Calu3 (cell line): ENCODE measurements around the gene AURKAIP1. TPM values are rescaled to one million over a fixed set of nuclear protein-coding genes. Genes with fewer than 3 reads are reported as not detected.

Source experiments
- BruUV-seq: library from RNA; stranded (reverse); fragments of 400-500 nt; replicated peaks from 2 replicates; lab custom pipeline; 2021; lab: Mats Ljungman, UMichigan
- CTCF ChIA-PET: fragments of 300-600 bp; sonication (Branson Sonifier 250); formaldehyde crosslinking; loops from one replicate; lab custom pipeline; 2022; ENCODE audit warnings: antibody characterized with exemption; lab: Charles Lee
- DNase-seq: peaks from one replicate; pipeline ENCODE4 v3.0.0; 2022
- H3K27ac Mint-ChIP-seq: one replicate; pipeline ENCODE4 v1.8.0; 2022; ENCODE audit warnings: mixed read lengths; ENCODE audit not compliant: unreplicated experiment
- H3K27me3 Mint-ChIP-seq: one replicate; pipeline ENCODE4 v1.8.0; 2022; ENCODE audit warnings: mixed read lengths; ENCODE audit not compliant: unreplicated experiment
- H3K36me3 Mint-ChIP-seq: one replicate; pipeline ENCODE4 v1.8.0; 2022; ENCODE audit warnings: mild to moderate bottlenecking, moderate library complexity, mixed read lengths; ENCODE audit not compliant: insufficient read depth, unreplicated experiment
- H3K4me1 Mint-ChIP-seq: one replicate; pipeline ENCODE4 v1.8.0; 2022; ENCODE audit warnings: mild to moderate bottlenecking, low read depth, mixed read lengths; ENCODE audit not compliant: unreplicated experiment
- H3K4me3 Mint-ChIP-seq: one replicate; pipeline ENCODE4 v1.8.0; 2022; ENCODE audit warnings: mild to moderate bottlenecking, low read depth, moderate library complexity, mixed read lengths; ENCODE audit not compliant: unreplicated experiment
- H3K9me3 Mint-ChIP-seq: one replicate; pipeline ENCODE4 v1.8.0; 2022; ENCODE audit warnings: low read depth, mixed read lengths; ENCODE audit not compliant: unreplicated experiment
- CTCF ChIP-seq: fragments of 200-600 bp; IDR thresholded peaks from one replicate; pipeline ENCODE4 v1.8.0; 2022; ENCODE audit warnings: antibody characterized with exemption; ENCODE audit not compliant: unreplicated experiment
- intact Hi-C: fragments of 100-400 bp; cut with micrococcal nuclease; formaldehyde crosslinking; loops from one replicate; pipeline ENCODE4 v1.10.0; 2022; ENCODE audit not compliant: unreplicated experiment
- total RNA-seq: library from RNA; stranded (reverse); gene quantifications from 2 replicates; pipeline ENCODE4 v1.2.3, GENCODE V29; 2022

AURKAIP1 gene
- total RNA-seq, 1 experiment from 2014 or later: 98.9 TPM

GRCh38 chr1:1360506-1361169 lies 14.4 kb downstream of the AURKAIP1 start:
- H3K27ac Mint-ChIP-seq: no peak overlapping the region
- H3K27me3 Mint-ChIP-seq: peaks cover 14% of the 10 kb centered on the region
- CTCF ChIA-PET: no interaction called here
- H3K9me3 Mint-ChIP-seq: peaks cover 4% of the 10 kb centered on the region
- BruUV-seq: no TSS peak
- intact Hi-C loops: no loop called here
- H3K4me3 Mint-ChIP-seq: no peak overlapping the region
- DNase-seq: no peak
- H3K36me3 Mint-ChIP-seq: peaks cover 6% of the 10 kb centered on the region
- peaks cover 10% of the 10 kb centered on the region for H3K4me1 Mint-ChIP-seq
- no peak for TF ChIP-seq CTCF

DNA sequence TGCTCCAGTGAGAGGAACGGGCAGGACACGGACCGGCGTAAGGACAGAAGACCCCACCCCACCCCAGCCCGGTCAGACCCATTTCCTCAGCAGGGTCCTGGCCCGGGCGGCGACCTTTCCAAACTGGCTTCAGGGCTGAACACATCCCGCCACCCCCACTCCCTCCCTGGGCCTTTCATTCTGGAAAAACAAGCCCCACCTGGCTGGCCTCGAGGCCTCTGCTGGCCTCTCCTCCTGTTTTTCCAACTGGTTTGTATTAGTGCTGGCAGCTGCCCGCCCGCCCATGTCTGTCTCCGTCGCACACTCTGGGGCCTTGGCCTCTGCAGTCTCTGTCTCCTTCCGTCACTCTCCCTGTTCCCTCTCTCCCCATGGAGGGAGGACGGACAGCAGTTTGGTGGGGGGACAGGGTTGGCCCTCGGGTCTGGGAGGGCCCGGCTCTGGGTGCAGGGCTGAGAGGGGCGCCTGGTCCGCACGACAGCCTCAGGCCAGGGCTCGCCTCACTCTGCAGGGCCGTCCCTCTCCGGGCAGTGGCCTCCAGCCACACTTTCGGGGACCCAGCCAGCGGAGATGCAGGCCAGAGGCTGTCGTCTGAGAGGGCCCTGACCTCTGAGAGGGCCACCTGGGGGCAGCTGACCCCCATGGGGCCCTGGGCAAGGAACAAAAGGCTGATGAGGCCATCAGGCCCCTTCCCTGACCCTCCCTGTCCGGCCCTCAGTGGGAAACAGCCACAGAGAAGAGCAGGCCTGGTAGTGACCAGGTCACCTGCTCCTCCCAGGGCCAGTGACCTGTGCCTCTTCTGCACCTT lies 15.1 kb downstream of the AURKAIP1 start:
- BruUV-seq: no TSS peak
- no peak overlapping the region for H3K27ac Mint-ChIP-seq
- intact Hi-C loops: no loop called here
- no peak overlapping the region for H3K4me3 Mint-ChIP-seq
- CTCF ChIA-PET: no interaction called here
- H3K36me3 Mint-ChIP-seq: peaks cover 6% of the 10 kb centered on the region
- peaks cover 4% of the 10 kb centered on the region for H3K9me3 Mint-ChIP-seq
- TF ChIP-seq CTCF: no peak
- no peak for DNase-seq
- H3K4me1 Mint-ChIP-seq: peaks cover 10% of the 10 kb centered on the region
- peaks cover 14% of the 10 kb centered on the region for H3K27me3 Mint-ChIP-seq

GRCh38 chr1:1359308-1359663 lies 15.7 kb downstream of the AURKAIP1 start:
- Mint-ChIP-seq H3K27ac (no peak overlapping the region), H3K9me3 (peaks cover 4% of the 10 kb centered on the region), H3K27me3 (peaks cover 14% of the 10 kb centered on the region), H3K36me3 (peaks cover 6% of the 10 kb centered on the region), H3K4me1 (peaks cover 10% of the 10 kb centered on the region), H3K4me3 (no peak overlapping the region)
- DNase-seq: no peak
- no peak for TF ChIP-seq CTCF
- BruUV-seq: no TSS peak
- CTCF ChIA-PET: no interaction called here
- intact Hi-C loops: no loop called here

GRCh38 chr1:1358433-1359271 lies 16.4 kb downstream of the AURKAIP1 start, which contains the start of gene MXRA8:
TSS of gene MXRA8 (minus strand) at chr1:1358555. CDS start at chr1:1358504, 51 bp downstream.
- CTCF ChIA-PET: no interaction called here

More at GRCh38 chr1:1358433-1359271, 16.4 kb downstream of the AURKAIP1 start, which contains the start of gene MXRA8:
- H3K27ac Mint-ChIP-seq: no peak within 1 kb of the TSS
- BruUV-seq: no TSS peak
- H3K4me3 Mint-ChIP-seq: no peak within 1 kb of the TSS
- DNase-seq: no peak
- peaks cover 6% of the 10 kb centered on the region for H3K36me3 Mint-ChIP-seq
- peaks cover 10% of the 10 kb centered on the region for H3K4me1 Mint-ChIP-seq
- TF ChIP-seq CTCF: no peak
- peaks cover 14% of the 10 kb centered on the region for H3K27me3 Mint-ChIP-seq
- intact Hi-C loops: no loop called here
- H3K9me3 Mint-ChIP-seq: peaks cover 4% of the 10 kb centered on the region
